Right forelimb (tissue), 1 donor: ENCODE measurements around the gene CACUL1.

Source experiments
- DNase-seq: peaks from one replicate; pipeline ENCODE4 v3.0.0-alpha.2; 2018

CACUL1 gene

DNA sequence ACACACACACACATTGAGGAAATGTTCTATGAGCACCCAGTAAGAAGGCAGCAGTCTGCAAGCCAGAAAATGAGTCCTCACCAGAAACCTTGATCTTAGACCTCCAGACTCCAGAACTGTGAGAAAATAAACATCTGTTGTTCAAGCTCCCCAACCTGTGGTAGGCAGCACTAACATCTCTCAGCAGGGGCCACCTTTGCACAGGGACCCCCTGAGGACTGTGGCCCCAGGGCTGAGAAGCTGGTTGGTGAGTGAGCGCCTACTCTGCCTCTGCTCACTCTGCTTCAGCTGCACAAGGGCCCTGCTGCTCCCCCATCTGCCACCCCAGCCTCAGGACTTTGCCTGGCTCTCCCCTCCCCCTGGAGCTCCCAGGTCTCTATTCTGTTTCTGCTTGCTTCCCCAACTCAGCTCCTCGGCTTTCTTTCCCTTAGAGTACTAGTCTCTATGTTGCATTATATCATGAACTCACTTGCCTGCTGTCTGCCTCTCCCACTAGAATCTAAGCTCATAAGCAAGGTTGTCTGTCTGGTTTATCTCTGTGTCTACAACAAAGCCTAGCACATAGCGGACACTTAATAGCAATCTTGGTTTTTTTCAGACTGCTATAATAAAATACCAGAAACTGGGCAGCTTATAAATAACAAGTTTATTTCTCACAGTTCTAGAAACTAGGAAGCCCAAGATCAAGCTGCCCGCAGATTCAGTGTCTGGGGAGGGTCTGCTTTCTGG lies 118.9 kb downstream of the CACUL1 start:
- DNase-seq: no peak

GRCh38 chr10:118633786-118634185 lies 121.0 kb downstream of the CACUL1 start:
- DNase-seq: no peak

GRCh38 chr10:118629211-118629610 lies 125.6 kb downstream of the CACUL1 start:
- no peak for DNase-seq

- DNase-seq: no peak
Observed at GRCh38 chr10:118628397-118628796, 126.4 kb downstream of the CACUL1 start.

GRCh38 chr10:118626953-118627352 lies 127.8 kb downstream of the CACUL1 start:
- no peak for DNase-seq
